K562 (cell line): ENCODE data around the gene BMP2K. TPM values are rescaled to one million over a fixed set of nuclear protein-coding genes. Genes with fewer than 3 reads are reported as not detected.
A peak's percentile ranks its signal among the peaks of the same experiment; 100 is the strongest.

Experiments
- ATAC-seq: fragments of 200-7000 bp; cut with Tn5 transposase; 3 replicates; pipeline ENCODE4 v1.9.1; 2020; ENCODE audit warnings: moderate library complexity
- BruUV-seq: library from RNA; stranded (reverse); fragments of 400-500 nt; replicated peaks from 2 replicates; lab custom pipeline; 2021; lab: Mats Ljungman, UMichigan
- CTCF ChIA-PET: fragments of 300-600 bp; formaldehyde crosslinking; extraction: SDS; loops from one replicate; lab custom pipeline; 2021; ENCODE audit warnings: low intra/inter-chr PET ratio; lab: Yijun Ruan, JAX
- POLR2A ChIA-PET: fragments of 300-600, 350-650 bp; sonication (Branson Sonifier 250); formaldehyde crosslinking; extraction: SDS; loops from one replicate; lab custom pipeline; 2021; ENCODE audit warnings: antibody characterized with exemption, inconsistent platforms; lab: Yijun Ruan, JAX
- DNase-seq, 4 experiments: peaks; one replicate each; pipeline versions ENCODE4 v3.0.0 to v3.0.0-alpha.2; 2011 to 2018; ENCODE audit warnings: low spot score in 3 of 4, mixed read lengths in 3 of 4; ENCODE audit errors: extremely low read depth in 1 of 4
- FAIRE-seq: peaks from 2 replicates; lab custom pipeline; 2011; peaks lifted over from hg19 to GRCh38; lab: Jason Lieb, UNC
- H2AFZ ChIP-seq: 2 replicates; pipeline ENCODE4 v1.6.0; 2011; ENCODE audit warnings: low read depth, low read length, control low read depth, inconsistent platforms
- H3K27ac ChIP-seq: fragments of 200-600 bp; 3 replicates; pipeline ENCODE4 v1.8.0; 2011; ENCODE audit warnings: low read depth, mild to moderate bottlenecking, control low read depth, inconsistent platforms, low read length, moderate library complexity, mixed read lengths; ENCODE audit errors: extremely low read depth
- H3K27me3 ChIP-seq, 2 experiments: fragments of 300-600 bp in 1 of 2; 2 replicates in 1 of 2; 3 replicates in 1 of 2; pipeline versions ENCODE4 v1.6.0 to v1.8.0; 2011; ENCODE audit warnings: inconsistent platforms in 2 of 2, low read length in 2 of 2, mild to moderate bottlenecking in 1 of 2, mixed read lengths in 1 of 2, moderate library complexity in 1 of 2; ENCODE audit not compliant: control insufficient read depth in 2 of 2, insufficient read depth in 2 of 2
- H3K36me3 ChIP-seq: fragments of 300-600 bp; 3 replicates; pipeline ENCODE4 v1.8.0; 2011; ENCODE audit warnings: mild to moderate bottlenecking, low read length, inconsistent platforms; ENCODE audit not compliant: control insufficient read depth, insufficient read depth
- H3K4me1 ChIP-seq, 2 experiments: fragments of 200-600 bp in 1 of 2; replicated peaks in 1 of 2; 2 replicates in 1 of 2; 3 replicates in 1 of 2; pipeline versions ENCODE4 v1.5.1 to v1.8.0; 2011; ENCODE audit warnings: inconsistent platforms in 2 of 2, low read length in 2 of 2, mild to moderate bottlenecking in 1 of 2, mixed read lengths in 1 of 2, moderate library complexity in 1 of 2; ENCODE audit not compliant: control insufficient read depth in 2 of 2, insufficient read depth in 2 of 2
- H3K4me2 ChIP-seq: 2 replicates; pipeline ENCODE4 v1.6.1; 2011; ENCODE audit warnings: low read length, control low read depth, inconsistent platforms, mixed read lengths; ENCODE audit not compliant: insufficient read depth
- H3K4me3 ChIP-seq: fragments of 200-600 bp; sonication (generic), shearing (Covaris generic); 2 replicates; pipeline ENCODE4 v1.5.1; 2016; ENCODE audit warnings: control low read depth, inconsistent platforms
- H3K79me2 ChIP-seq: fragments of 200-600 bp; 3 replicates; pipeline ENCODE4 v1.8.0; 2011; ENCODE audit warnings: low read length, inconsistent platforms; ENCODE audit not compliant: control insufficient read depth, insufficient read depth
- H3K9ac ChIP-seq, 2 experiments: 2 replicates each; pipeline versions ENCODE4 v1.6.0 to v1.6.1; 2011; ENCODE audit warnings: low read depth in 2 of 2, low read length in 2 of 2, control low read depth in 1 of 2, inconsistent platforms in 1 of 2, mild to moderate bottlenecking in 1 of 2, mixed read lengths in 1 of 2; ENCODE audit not compliant: insufficient read depth in 1 of 2
- H3K9me1 ChIP-seq: one replicate; pipeline ENCODE4 v1.6.0; 2011; ENCODE audit warnings: inconsistent platforms, mild to moderate bottlenecking, low read length, moderate library complexity; ENCODE audit not compliant: control insufficient read depth, insufficient read depth
- H3K9me3 ChIP-seq: replicated peaks from 2 replicates; pipeline ENCODE4 v1.5.1; 2011; ENCODE audit warnings: low read depth, low read length, inconsistent platforms; ENCODE audit not compliant: control insufficient read depth, insufficient read depth
- H4K20me1 ChIP-seq: replicated peaks from 2 replicates; pipeline ENCODE4 v1.6.1; 2011; ENCODE audit warnings: low read length, inconsistent platforms, mixed read lengths; ENCODE audit not compliant: control insufficient read depth, insufficient read depth
- CHD2 ChIP-seq: IDR thresholded peaks from 2 replicates; pipeline ENCODE4 v1.6.1; 2011; ENCODE audit warnings: low read depth, low read length
- POLR2A ChIP-seq: fragments of 450-650 bp; conservative IDR thresholded peaks from 2 replicates; pipeline ENCODE4 v1.6.1; 2016
- POLR2B ChIP-seq: fragments of 450-650 bp; IDR thresholded peaks from 2 replicates; pipeline ENCODE4 v1.6.1; 2018; ENCODE audit warnings: low read depth; ENCODE audit not compliant: partially characterized antibody
- SUPT5H ChIP-seq: fragments of 450-650 bp; IDR thresholded peaks from 2 replicates; pipeline ENCODE4 v1.6.1; 2016
- YBX1 ChIP-seq: fragments of 450-650 bp; IDR thresholded peaks from 2 replicates; pipeline ENCODE4 v1.7.1; 2016; ENCODE audit warnings: mild to moderate bottlenecking
- ZNF253 ChIP-seq: fragments of 250-450 bp; sonication (Bioruptor Pico); conservative IDR thresholded peaks from 2 replicates; pipeline ENCODE4 v1.6.1; 2021; ENCODE audit warnings: mild to moderate bottlenecking
- ZNF511 ChIP-seq: sonication (generic); formaldehyde crosslinking; IDR thresholded peaks from 2 replicates; pipeline ENCODE4 v1.8.0; 2022; ENCODE audit warnings: mild to moderate bottlenecking, missing genetic modification reagents
- in situ Hi-C: fragments of 300-500 bp; cut with MboI; formaldehyde crosslinking; loops from 4 replicates; pipeline ENCODE4 v1.15.0; 2018; ENCODE audit warnings: inconsistent platforms, mixed read lengths
- intact Hi-C: fragments of 100-400 bp; cut with micrococcal nuclease; formaldehyde crosslinking; loops from 2 replicates; pipeline ENCODE4 v1.14.2; 2022
- polyA plus RNA-seq, 8 experiments: library from polyadenylated mRNA; depleted of rRNA in 4 of 8; stranded (reverse) in 5 of 8; unstranded in 3 of 8; fragments of >200 nt; fragmentation: Nextera tagmentation in 2 of 8; fragmentation: Illumina TruSeq in 1 of 8; extraction: Ambion mirVana in 2 of 8; extraction: Trizol in 1 of 8; gene quantifications; 2 replicates each; pipeline versions ENCODE4 v1.2.1 to v1.2.3, GENCODE V29; 2011 to 2014; ENCODE audit warnings: inconsistent platforms in 1 of 8, missing spikeins in 1 of 8
- total RNA-seq, 7 experiments: library from RNA; depleted of rRNA in 6 of 7; stranded (reverse); fragments of >200 nt in 6 of 7; fragmentation: Illumina TruSeq in 2 of 7; extraction: Trizol in 2 of 7; gene quantifications; 2 replicates each; pipeline versions ENCODE4 v1.2.1 to v1.2.3, GENCODE V29; 2011 to 2021; ENCODE audit warnings: low replicate concordance in 1 of 7
- TF ChIP-seq, protein P1 (sequence below): fragments of 450-650 bp; IDR thresholded peaks from 2 replicates; pipeline ENCODE4 v1.7.0; 2016; ENCODE audit warnings: borderline replicate concordance
- TF ChIP-seq, protein P2 (sequence below): fragments of 450-650 bp; formaldehyde crosslinking; conservative IDR thresholded peaks from 2 replicates; pipeline ENCODE4 v1.4.0; 2022; ENCODE audit warnings: mild to moderate bottlenecking, missing genetic modification characterization
- TF ChIP-seq, protein P3 (sequence below): fragments of 250-450 bp; sonication (Bioruptor Pico); IDR thresholded peaks from 2 replicates; pipeline ENCODE4 v1.5.0; 2020; ENCODE audit warnings: mild to moderate bottlenecking

BMP2K gene
- total and polyA plus RNA-seq, 9 of the 15 experiments (the other 6 are each of a cell fraction or from before 2014, with no cell fraction given) = 17.0 to 217 (median 104) TPM

GRCh38 chr4:78899302-78899701 lies 123.2 kb downstream of the BMP2K start:
- intact Hi-C loops (no loop called here), in situ Hi-C loops (no loop called here)
- Histone ChIP-seq H3K9ac (no peak overlapping the region), H3K9me3 (no peaks in the 10 kb centered on the region), H3K9me1 (no peaks in the 10 kb centered on the region), H3K79me2 (no peaks in the 10 kb centered on the region), H3K27ac (no peak overlapping the region), H4K20me1 (no peaks in the 10 kb centered on the region), H3K27me3 (no peaks in the 10 kb centered on the region), H3K4me3 (no peak overlapping the region), H2AFZ (no peak overlapping the region), H3K36me3 (peaks cover 85% of the 10 kb centered on the region), H3K4me2 (no peak overlapping the region), H3K4me1 (no peaks in the 10 kb centered on the region)
- ChIA-PET POLR2A (no interaction called here), CTCF (no interaction called here)
- peak; percentile 11 for ATAC-seq
- peak; percentile 50; the same call in 1 of the 2 replicates for TF ChIP-seq SUPT5H
- TF ChIP-seq YBX1 = no peak
- peak; percentile 57 for TF ChIP-seq POLR2A
- no peak for TF ChIP-seq CHD2
- TF ChIP-seq, protein P1, sequence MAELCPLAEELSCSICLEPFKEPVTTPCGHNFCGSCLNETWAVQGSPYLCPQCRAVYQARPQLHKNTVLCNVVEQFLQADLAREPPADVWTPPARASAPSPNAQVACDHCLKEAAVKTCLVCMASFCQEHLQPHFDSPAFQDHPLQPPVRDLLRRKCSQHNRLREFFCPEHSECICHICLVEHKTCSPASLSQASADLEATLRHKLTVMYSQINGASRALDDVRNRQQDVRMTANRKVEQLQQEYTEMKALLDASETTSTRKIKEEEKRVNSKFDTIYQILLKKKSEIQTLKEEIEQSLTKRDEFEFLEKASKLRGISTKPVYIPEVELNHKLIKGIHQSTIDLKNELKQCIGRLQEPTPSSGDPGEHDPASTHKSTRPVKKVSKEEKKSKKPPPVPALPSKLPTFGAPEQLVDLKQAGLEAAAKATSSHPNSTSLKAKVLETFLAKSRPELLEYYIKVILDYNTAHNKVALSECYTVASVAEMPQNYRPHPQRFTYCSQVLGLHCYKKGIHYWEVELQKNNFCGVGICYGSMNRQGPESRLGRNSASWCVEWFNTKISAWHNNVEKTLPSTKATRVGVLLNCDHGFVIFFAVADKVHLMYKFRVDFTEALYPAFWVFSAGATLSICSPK = no peak
- TF ChIP-seq POLR2B = peak; percentile 59
- TF ChIP-seq ZNF511 (CRISPR knock-in tag) = no peak
- TF ChIP-seq, protein P2, sequence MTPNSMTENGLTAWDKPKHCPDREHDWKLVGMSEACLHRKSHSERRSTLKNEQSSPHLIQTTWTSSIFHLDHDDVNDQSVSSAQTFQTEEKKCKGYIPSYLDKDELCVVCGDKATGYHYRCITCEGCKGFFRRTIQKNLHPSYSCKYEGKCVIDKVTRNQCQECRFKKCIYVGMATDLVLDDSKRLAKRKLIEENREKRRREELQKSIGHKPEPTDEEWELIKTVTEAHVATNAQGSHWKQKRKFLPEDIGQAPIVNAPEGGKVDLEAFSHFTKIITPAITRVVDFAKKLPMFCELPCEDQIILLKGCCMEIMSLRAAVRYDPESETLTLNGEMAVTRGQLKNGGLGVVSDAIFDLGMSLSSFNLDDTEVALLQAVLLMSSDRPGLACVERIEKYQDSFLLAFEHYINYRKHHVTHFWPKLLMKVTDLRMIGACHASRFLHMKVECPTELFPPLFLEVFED (CRISPR knock-in tag) = 0 out of 2 replicates have a peak, but pooled peaks have one; percentile 51
- TF ChIP-seq ZNF253 (CRISPR knock-in tag) = 0 out of 2 replicates have a peak, but pooled peaks have one; percentile 17
- TF ChIP-seq, protein P3, sequence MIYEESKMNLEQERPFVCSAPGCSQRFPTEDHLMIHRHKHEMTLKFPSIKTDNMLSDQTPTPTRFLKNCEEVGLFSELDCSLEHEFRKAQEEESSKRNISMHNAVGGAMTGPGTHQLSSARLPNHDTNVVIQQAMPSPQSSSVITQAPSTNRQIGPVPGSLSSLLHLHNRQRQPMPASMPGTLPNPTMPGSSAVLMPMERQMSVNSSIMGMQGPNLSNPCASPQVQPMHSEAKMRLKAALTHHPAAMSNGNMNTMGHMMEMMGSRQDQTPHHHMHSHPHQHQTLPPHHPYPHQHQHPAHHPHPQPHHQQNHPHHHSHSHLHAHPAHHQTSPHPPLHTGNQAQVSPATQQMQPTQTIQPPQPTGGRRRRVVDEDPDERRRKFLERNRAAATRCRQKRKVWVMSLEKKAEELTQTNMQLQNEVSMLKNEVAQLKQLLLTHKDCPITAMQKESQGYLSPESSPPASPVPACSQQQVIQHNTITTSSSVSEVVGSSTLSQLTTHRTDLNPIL (CRISPR knock-in tag) = no peak
- BruUV-seq = TSS peak; percentile 6
- no peak for FAIRE-seq
- no peak for DNase-seq
